Activated CD8-positive, alpha-beta memory T cell treated with anti-CD3 and anti-CD28 coated beads, Interleukin-2, amount 10 ng/mL, durations not matched to agents 7 days and 5 days (primary cell): Measurements from ENCODE around the gene NR2F2. TPM values are rescaled to one million over a fixed set of nuclear protein-coding genes. Genes with fewer than 3 reads are reported as not detected.

Source experiments
- ATAC-seq: fragments of 150-1000 bp; cut with Tn5 transposase; one replicate; pipeline ENCODE4 v1.10.0; 2021; ENCODE audit warnings: moderate library complexity
- CTCF ChIA-PET: fragments of 350-600 bp; sonication (Branson Sonifier 250); formaldehyde crosslinking; loops from one replicate; lab custom pipeline; 2021; ENCODE audit warnings: antibody characterized with exemption; lab: Charles Lee
- DNase-seq: peaks from one replicate; pipeline ENCODE4 v3.0.0-alpha.2; 2020
- H3K27ac Mint-ChIP-seq: one replicate; pipeline ENCODE4 v1.8.0; 2021; ENCODE audit warnings: mild to moderate bottlenecking, mixed read lengths
- H3K27me3 Mint-ChIP-seq: one replicate; pipeline ENCODE4 v1.8.0; 2021; ENCODE audit warnings: mixed read lengths
- H3K36me3 Mint-ChIP-seq: one replicate; pipeline ENCODE4 v1.8.0; 2021; ENCODE audit warnings: mild to moderate bottlenecking, mixed read lengths
- H3K4me1 Mint-ChIP-seq: one replicate; pipeline ENCODE4 v1.8.0; 2021; ENCODE audit warnings: mixed read lengths
- H3K4me3 Mint-ChIP-seq: one replicate; pipeline ENCODE4 v1.8.0; 2021; ENCODE audit warnings: mild to moderate bottlenecking, moderate library complexity, mixed read lengths
- H3K9me3 Mint-ChIP-seq: one replicate; pipeline ENCODE4 v1.8.0; 2022; ENCODE audit warnings: low read depth, mixed read lengths
- total RNA-seq, 2 experiments: library from RNA; stranded (reverse); gene quantifications; one replicate each; pipeline ENCODE4 v1.2.3, GENCODE V29; 2021

NR2F2 gene
- total RNA-seq, 2 experiments from 2014 or later: not detected

GRCh38 chr15:96331945-96332636 is 1.6 kb downstream of the NR2F2 start:
- peak overlapping the region; percentile 70 for H3K27ac Mint-ChIP-seq
- H3K4me1 Mint-ChIP-seq: peaks cover 9% of the 10 kb centered on the region
- ATAC-seq: no peak
- H3K4me3 Mint-ChIP-seq: peak overlapping the region; percentile 32
- CTCF ChIA-PET: no interaction called here
- no peaks in the 10 kb centered on the region for H3K9me3 Mint-ChIP-seq
- peaks cover 83% of the 10 kb centered on the region for H3K27me3 Mint-ChIP-seq
- H3K36me3 Mint-ChIP-seq: peaks cover 5% of the 10 kb centered on the region
- DNase-seq: no peak

- Mint-ChIP-seq H3K4me1 (peaks cover 9% of the 10 kb centered on the region), H3K9me3 (no peaks in the 10 kb centered on the region), H3K4me3 (no peak overlapping the region), H3K36me3 (peaks cover 5% of the 10 kb centered on the region), H3K27ac (peak overlapping the region; percentile 70), H3K27me3 (peaks cover 83% of the 10 kb centered on the region)
- CTCF ChIA-PET: no interaction called here
- DNase-seq: no peak
- ATAC-seq: no peak
These were observed 2.2 kb downstream of the NR2F2 start for GRCh38 chr15:96332637-96333121.

GRCh38 chr15:96333131-96334016 is 2.9 kb downstream of the NR2F2 start:
- H3K27ac Mint-ChIP-seq: no peak overlapping the region
- peaks cover 5% of the 10 kb centered on the region for H3K36me3 Mint-ChIP-seq
- no peaks in the 10 kb centered on the region for H3K9me3 Mint-ChIP-seq
- H3K4me3 Mint-ChIP-seq: no peak overlapping the region
- peaks cover 9% of the 10 kb centered on the region for H3K4me1 Mint-ChIP-seq
- DNase-seq (no peak), ATAC-seq (no peak)
- CTCF ChIA-PET: no interaction called here
- peaks cover 83% of the 10 kb centered on the region for H3K27me3 Mint-ChIP-seq

- DNase-seq: no peak
- ATAC-seq: no peak
- Mint-ChIP-seq H3K9me3 (no peaks in the 10 kb centered on the region), H3K4me3 (no peak overlapping the region), H3K27ac (peak overlapping the region; percentile 40), H3K27me3 (peaks cover 82% of the 10 kb centered on the region), H3K4me1 (peaks cover 9% of the 10 kb centered on the region), H3K36me3 (peaks cover 5% of the 10 kb centered on the region)
- CTCF ChIA-PET: no interaction called here
These were observed 3.7 kb downstream of the NR2F2 start for GRCh38 chr15:96334017-96334704.

- H3K27ac Mint-ChIP-seq: no peak overlapping the region
- peaks cover 9% of the 10 kb centered on the region for H3K4me1 Mint-ChIP-seq
- CTCF ChIA-PET: no interaction called here
- no peak overlapping the region for H3K4me3 Mint-ChIP-seq
- peaks cover 81% of the 10 kb centered on the region for H3K27me3 Mint-ChIP-seq
- no peak for DNase-seq
- no peak for ATAC-seq
- H3K36me3 Mint-ChIP-seq: peaks cover 5% of the 10 kb centered on the region
- H3K9me3 Mint-ChIP-seq: no peaks in the 10 kb centered on the region
These were observed 4.4 kb downstream of the NR2F2 start for GRCh38 chr15:96334705-96335410.

GRCh38 chr15:96335411-96336024 is 5.0 kb downstream of the NR2F2 start:
- Mint-ChIP-seq H3K27ac (no peak overlapping the region), H3K27me3 (peaks cover 83% of the 10 kb centered on the region), H3K36me3 (peaks cover 6% of the 10 kb centered on the region), H3K4me3 (no peak overlapping the region), H3K9me3 (no peaks in the 10 kb centered on the region), H3K4me1 (peaks cover 6% of the 10 kb centered on the region)
- ATAC-seq (no peak), DNase-seq (no peak)
- CTCF ChIA-PET: no interaction called here

DNA sequence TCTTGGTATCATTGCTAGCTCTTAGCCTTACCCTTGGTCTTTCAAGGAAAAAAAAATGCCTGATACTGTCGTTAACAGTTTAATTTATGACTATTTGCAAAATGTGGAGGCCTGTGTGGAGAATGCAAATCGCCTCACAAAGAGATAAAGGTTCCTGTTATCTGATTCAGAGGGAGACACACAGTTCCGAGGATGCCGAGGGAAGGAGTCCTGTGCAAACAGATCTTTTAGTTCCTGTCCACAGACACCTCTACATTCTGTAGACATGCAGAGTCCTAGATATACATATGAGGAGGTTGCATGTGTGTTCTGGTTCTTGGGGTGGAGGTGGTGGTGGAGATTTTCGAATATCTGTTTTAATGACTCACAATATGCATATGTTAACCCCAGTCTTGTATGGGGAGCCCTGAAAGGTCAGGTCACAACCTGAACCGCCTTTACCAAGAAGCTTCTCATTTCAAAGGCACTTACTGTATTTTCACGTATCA is 5.7 kb downstream of the NR2F2 start:
- H3K36me3 Mint-ChIP-seq: peaks cover 4% of the 10 kb centered on the region
- H3K4me3 Mint-ChIP-seq: no peak overlapping the region
- CTCF ChIA-PET: no interaction called here
- H3K4me1 Mint-ChIP-seq: peaks cover 3% of the 10 kb centered on the region
- no peaks in the 10 kb centered on the region for H3K9me3 Mint-ChIP-seq
- peaks cover 82% of the 10 kb centered on the region for H3K27me3 Mint-ChIP-seq
- ATAC-seq: no peak
- no peak for DNase-seq
- H3K27ac Mint-ChIP-seq: no peak overlapping the region

- Mint-ChIP-seq H3K27ac (no peak overlapping the region), H3K9me3 (no peaks in the 10 kb centered on the region), H3K4me1 (peaks cover 3% of the 10 kb centered on the region), H3K27me3 (peaks cover 83% of the 10 kb centered on the region), H3K36me3 (peaks cover 5% of the 10 kb centered on the region), H3K4me3 (no peak overlapping the region)
- DNase-seq (no peak), ATAC-seq (no peak)
- CTCF ChIA-PET: interaction anchor here (0.6 kb wide), 1 partner anchor 1224 kb away, joined by 5 read pairs; no protein-coding TSS in a partner anchor
These were observed 6.3 kb downstream of the NR2F2 start for GRCh38 chr15:96336596-96337364.

DNA sequence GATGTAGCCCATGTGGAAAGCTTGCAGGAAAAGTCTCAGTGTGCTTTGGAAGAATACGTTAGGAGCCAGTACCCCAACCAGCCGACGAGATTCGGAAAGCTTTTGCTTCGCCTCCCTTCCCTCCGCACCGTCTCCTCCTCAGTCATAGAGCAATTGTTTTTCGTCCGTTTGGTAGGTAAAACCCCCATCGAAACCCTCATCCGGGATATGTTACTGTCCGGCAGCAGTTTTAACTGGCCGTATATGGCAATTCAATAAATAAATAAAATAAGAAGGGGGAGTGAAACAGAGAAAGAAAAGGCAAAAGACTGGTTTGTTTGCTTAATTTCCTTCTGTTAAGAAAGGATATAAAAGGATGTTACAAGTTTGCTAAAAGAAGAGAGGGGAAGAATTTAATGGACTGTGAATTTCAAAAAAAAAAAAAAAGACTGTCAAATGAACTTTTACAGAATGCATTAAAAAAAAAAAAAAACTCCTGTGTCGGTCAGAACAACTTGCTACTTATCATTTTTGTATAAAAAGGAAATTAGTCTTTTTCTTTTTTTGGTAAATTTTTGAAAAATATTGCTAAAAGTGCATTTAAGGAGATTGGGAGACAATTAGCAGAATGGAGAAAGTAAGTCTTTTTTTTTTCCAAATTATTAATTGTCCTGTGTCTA is 7.0 kb downstream of the NR2F2 start:
- CTCF ChIA-PET: interaction anchor here (0.6 kb wide), 1 partner anchor 1224 kb away, joined by 5 read pairs; no protein-coding TSS in a partner anchor
- Mint-ChIP-seq H3K4me3 (no peak overlapping the region), H3K36me3 (peaks cover 5% of the 10 kb centered on the region), H3K4me1 (peaks cover 2% of the 10 kb centered on the region), H3K9me3 (no peaks in the 10 kb centered on the region), H3K27ac (no peak overlapping the region), H3K27me3 (peaks cover 86% of the 10 kb centered on the region)
- no peak for DNase-seq
- no peak for ATAC-seq

DNA sequence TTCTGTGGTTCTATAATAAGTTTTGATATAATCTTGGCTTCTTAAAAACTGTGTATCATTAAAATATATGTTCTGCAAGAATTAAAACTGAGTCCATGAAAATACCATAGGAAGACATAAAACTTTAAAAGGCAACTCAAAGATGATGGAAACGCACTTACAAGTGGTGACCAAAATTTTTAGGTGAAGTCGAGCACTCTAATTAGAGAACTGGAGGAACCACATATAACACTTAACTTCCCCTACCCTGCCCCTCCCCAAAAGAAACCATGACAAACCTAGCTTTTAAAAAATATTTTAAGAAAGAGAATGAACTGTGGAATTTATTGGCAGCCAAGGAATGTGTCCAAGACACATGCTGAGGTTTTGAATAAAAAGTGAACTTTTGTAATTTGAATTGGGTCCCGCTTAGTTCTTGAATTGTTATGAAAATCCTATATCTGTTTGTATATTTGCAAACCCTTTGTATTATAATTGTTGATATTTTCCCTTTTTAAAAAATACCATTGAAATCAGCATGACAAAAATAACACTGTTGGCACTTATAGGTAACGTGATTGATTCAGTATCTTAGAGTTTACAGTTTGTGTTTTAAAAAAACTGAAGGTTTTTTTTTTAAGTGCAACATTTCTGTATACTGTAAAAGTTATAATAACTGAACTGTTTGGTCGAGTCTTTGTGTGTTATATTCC is 7.7 kb downstream of the NR2F2 start:
- CTCF ChIA-PET: interaction anchor here (0.9 kb wide), 1 partner anchor 10 kb away, joined by 3 read pairs; no protein-coding TSS in a partner anchor
- H3K4me3 Mint-ChIP-seq: no peak overlapping the region
- no peaks in the 10 kb centered on the region for H3K9me3 Mint-ChIP-seq
- no peaks in the 10 kb centered on the region for H3K4me1 Mint-ChIP-seq
- peaks cover 4% of the 10 kb centered on the region for H3K36me3 Mint-ChIP-seq
- ATAC-seq (no peak), DNase-seq (no peak)
- H3K27ac Mint-ChIP-seq: no peak overlapping the region
- peaks cover 87% of the 10 kb centered on the region for H3K27me3 Mint-ChIP-seq
